ENCODE results near the gene WBP1L. TPM values are rescaled to one million over a fixed set of nuclear protein-coding genes. Genes with fewer than 3 reads are reported as not detected.

The WBP1L gene
- total and polyA plus RNA-seq, 2 of the 13 experiments (the other 11 are each of a cell fraction or from before 2014, with no cell fraction given) = 8.3 to 12.3 TPM

GRCh38 chr10:102832248-102832647 lies 88.5 kb downstream of the WBP1L start:
- Histone ChIP-seq H3K9me3 (ENCODE audit: low read length) (no peaks in the 10 kb centered on the region), H3K79me2 (ENCODE audit: insufficient read depth, low read length) (no peaks in the 10 kb centered on the region), H3K4me1 (ENCODE audit: insufficient read depth, low read length) (peaks cover 27% of the 10 kb centered on the region), H3K27ac (ENCODE audit: extremely low read length, insufficient read depth, low read length) (no peak overlapping the region), H3K36me3 (replicated peaks in 1 of 2; ENCODE audit: control insufficient read depth in 1 of 2, insufficient read depth in 2 of 2, low read length in 2 of 2) (no peaks in the 10 kb centered on the region), H4K20me1 (ENCODE audit: insufficient read depth, low read length) (no peaks in the 10 kb centered on the region), H3K27me3 (ENCODE audit: control insufficient read depth in 1 of 2, insufficient read depth in 2 of 2, low read length in 2 of 2) (no peaks in the 10 kb centered on the region; a peak in 2 of 5 replicates), H3K9ac (ENCODE audit: insufficient read depth, low read depth, low read length) (no peak overlapping the region), H2AFZ (ENCODE audit: low read length) (no peak overlapping the region), H3K4me2 (ENCODE audit: low read depth, low read length) (no peak overlapping the region), H3K4me3 (replicated peaks in 1 of 3; ENCODE audit: insufficient read depth in 1 of 3, low read depth in 2 of 3, low read length in 3 of 3) (no peak overlapping the region)
- BruUV-seq (replicated peaks) = no TSS peak
- POLR2A ChIA-PET = interaction anchor here (1.0 to 1.7 kb wide), 2 partner anchors 16 to 78 kb away, joined by 4 read pairs; no protein-coding TSS in a partner anchor
- FAIRE-seq (no peak), ATAC-seq (no peak), DNase-seq (ENCODE audit: low spot score) (no peak)
- in situ Hi-C loops (cut with HindIII; ENCODE audit: extremely low pct_ligation_motif_present, low pct_unique_long_range_greater_than_20kb) = loop anchor here (5.0 kb wide), 1 partner anchor 235 kb away; no protein-coding TSS in a partner anchor
- WGBS (ENCODE audit: low lambda C conversion rate) = 93% methylated on average over 10 of the region's 14 CpGs
- CTCF ChIA-PET (ENCODE audit: low intra/inter-chr PET ratio, low total read pairs) = no interaction called here
- intact Hi-C loops (cut with micrococcal nuclease; ENCODE audit: unreplicated experiment) = no loop called here
- TF ChIP-seq ATF1 (CRISPR knock-in tag; IDR thresholded peaks at IDR 0.05) (no peak), TIGD3 (CRISPR knock-in tag; IDR thresholded peaks at IDR 0.05; ENCODE audit: borderline replicate concordance) (no peak), IKZF4 (CRISPR knock-in tag; IDR thresholded peaks at IDR 0.05; ENCODE audit: borderline replicate concordance, low read depth, not compliant biosample characterization) (no peak), TBP (CRISPR knock-in tag; IDR thresholded peaks at IDR 0.05) (no peak), AGO2 (optimal IDR thresholded peaks at IDR 0.05; ENCODE audit: low read depth, low read length) (no peak), SMAD9 (CRISPR knock-in tag; IDR thresholded peaks at IDR 0.05) (no peak), GLMP (CRISPR knock-in tag; IDR thresholded peaks at IDR 0.05; ENCODE audit: borderline replicate concordance) (no peak), ZNF451 (CRISPR knock-in tag; IDR thresholded peaks at IDR 0.05) (no peak), PAX8 (CRISPR knock-in tag; IDR thresholded peaks at IDR 0.05; ENCODE audit: borderline replicate concordance) (no peak), SAFB2 (CRISPR knock-in tag; IDR thresholded peaks at IDR 0.05; ENCODE audit: borderline replicate concordance, low read depth) (no peak), TARDBP (CRISPR knock-in tag; IDR thresholded peaks at IDR 0.05) (no peak), NR2C2 (CRISPR knock-in tag; IDR thresholded peaks at IDR 0.05; ENCODE audit: borderline replicate concordance) (no peak), ZNF230 (CRISPR knock-in tag; IDR thresholded peaks at IDR 0.05) (no peak), BCLAF1 (IDR thresholded peaks at IDR 0.05) (no peak), ZFX (CRISPR knock-in tag; IDR thresholded peaks at IDR 0.05; ENCODE audit: low read depth) (no peak), ZZZ3 (CRISPR knock-in tag; IDR thresholded peaks at IDR 0.05; ENCODE audit: borderline replicate concordance) (no peak), ZNF251 (CRISPR knock-in tag; IDR thresholded peaks at IDR 0.05) (no peak), GRHL1 (CRISPR knock-in tag; conservative IDR thresholded peaks at IDR 0.05) (no peak), MEIS2 (CRISPR knock-in tag; IDR thresholded peaks at IDR 0.05) (no peak)
